HepG2 (cell line): ENCODE data around the gene PIP5K1C. TPM values are rescaled to one million over a fixed set of nuclear protein-coding genes. Genes with fewer than 3 reads are reported as not detected.

ENCODE experiments used
- EP300 ChIP-seq, 3 experiments: sonication (generic) in 1 of 3; formaldehyde crosslinking in 1 of 3; IDR thresholded peaks; 2 replicates each; pipeline versions ENCODE4 v1.5.1 to v1.6.1; 2011 to 2020; ENCODE audit warnings: low read depth in 2 of 3, low read length in 2 of 3, borderline replicate concordance in 1 of 3, improper control_type of control experiment in 1 of 3, mild to moderate bottlenecking in 1 of 3, missing genetic modification reagents in 1 of 3, moderate library complexity in 1 of 3
- MYNN ChIP-seq: sonication (generic); formaldehyde crosslinking; IDR thresholded peaks from 2 replicates; pipeline ENCODE4 v1.4.0; 2020; ENCODE audit warnings: mild to moderate bottlenecking, low read depth, missing genetic modification reagents
- NR2F2 ChIP-seq: IDR thresholded peaks from 2 replicates; pipeline ENCODE4 v1.6.1; 2012; ENCODE audit warnings: low read depth, inconsistent platforms, borderline replicate concordance
- SOX13 ChIP-seq, 3 experiments: fragments of 450-650 bp in 1 of 3; sonication (generic) in 1 of 3; formaldehyde crosslinking in 1 of 3; IDR thresholded peaks in 2 of 3; conservative IDR thresholded peaks in 1 of 3; 2 replicates each; pipeline versions ENCODE4 v1.5.0 to v1.6.1; 2016 to 2020; ENCODE audit warnings: antibody characterized with exemption in 1 of 3, mild to moderate bottlenecking in 1 of 3, missing compliant biosample characterization in 1 of 3, missing genetic modification reagents in 1 of 3, moderate library complexity in 1 of 3
- TOPORS ChIP-seq: sonication (generic); formaldehyde crosslinking; IDR thresholded peaks from 2 replicates; pipeline ENCODE4 v1.8.0; 2023; ENCODE audit warnings: mild to moderate bottlenecking, missing genetic modification reagents
- ZNF605 ChIP-seq: sonication (generic); formaldehyde crosslinking; IDR thresholded peaks from 2 replicates; pipeline ENCODE4 v1.8.0; 2022; ENCODE audit warnings: mild to moderate bottlenecking, missing genetic modification reagents
- polyA plus RNA-seq, 8 experiments: library from polyadenylated mRNA; depleted of rRNA in 3 of 8; stranded (reverse) in 7 of 8; unstranded in 1 of 8; fragments of >200 nt; fragmentation: Illumina TruSeq in 4 of 8; extraction: Trizol in 4 of 8; gene quantifications; 2 replicates each; pipeline versions ENCODE4 v1.2.1 to v1.2.3, GENCODE V29; 2011 to 2016; ENCODE audit warnings: low read depth in 4 of 8, missing spikeins in 1 of 8, mixed read lengths in 1 of 8; ENCODE audit not compliant: insufficient read depth in 1 of 8
- total RNA-seq, 5 experiments: library from RNA; depleted of rRNA; stranded (reverse); fragments of >200 nt; fragmentation: Illumina TruSeq; extraction: Trizol; gene quantifications; 2 replicates each; pipeline ENCODE4 v1.2.3, GENCODE V29; 2016; ENCODE audit warnings: low read depth in 1 of 5
- TF ChIP-seq, protein P1 (sequence below): sonication (generic); formaldehyde crosslinking; IDR thresholded peaks from 2 replicates; pipeline ENCODE4 v1.4.0; 2020; ENCODE audit warnings: missing genetic modification reagents, borderline replicate concordance
- TF ChIP-seq, protein P2 (sequence below): IDR thresholded peaks from 2 replicates; pipeline ENCODE4 v1.6.1; 2016; ENCODE audit warnings: low read depth, borderline replicate concordance
- TF ChIP-seq, protein P3 (sequence below): IDR thresholded peaks from 2 replicates; pipeline ENCODE4 v1.6.1; 2016; ENCODE audit warnings: low read depth
- TF ChIP-seq, protein P4 (sequence below): sonication (generic); formaldehyde crosslinking; conservative IDR thresholded peaks from 2 replicates; pipeline ENCODE4 v1.5.0; 2020; ENCODE audit warnings: missing genetic modification reagents
- TF ChIP-seq, protein P5 (sequence below): sonication (generic); formaldehyde crosslinking; conservative IDR thresholded peaks from 2 replicates; pipeline ENCODE4 v1.4.0; 2020; ENCODE audit warnings: mild to moderate bottlenecking, missing genetic modification reagents, moderate library complexity
- TF ChIP-seq, protein P6 (sequence below): IDR thresholded peaks from 2 replicates; pipeline ENCODE4 v1.6.1; 2018; ENCODE audit warnings: missing genetic modification reagents, mild to moderate bottlenecking, missing compliant biosample characterization

The PIP5K1C gene
- total and polyA plus RNA-seq, 2 of the 13 experiments (the other 11 are each of a cell fraction or from before 2014, with no cell fraction given), result 3.6 to 4.3 TPM

DNA sequence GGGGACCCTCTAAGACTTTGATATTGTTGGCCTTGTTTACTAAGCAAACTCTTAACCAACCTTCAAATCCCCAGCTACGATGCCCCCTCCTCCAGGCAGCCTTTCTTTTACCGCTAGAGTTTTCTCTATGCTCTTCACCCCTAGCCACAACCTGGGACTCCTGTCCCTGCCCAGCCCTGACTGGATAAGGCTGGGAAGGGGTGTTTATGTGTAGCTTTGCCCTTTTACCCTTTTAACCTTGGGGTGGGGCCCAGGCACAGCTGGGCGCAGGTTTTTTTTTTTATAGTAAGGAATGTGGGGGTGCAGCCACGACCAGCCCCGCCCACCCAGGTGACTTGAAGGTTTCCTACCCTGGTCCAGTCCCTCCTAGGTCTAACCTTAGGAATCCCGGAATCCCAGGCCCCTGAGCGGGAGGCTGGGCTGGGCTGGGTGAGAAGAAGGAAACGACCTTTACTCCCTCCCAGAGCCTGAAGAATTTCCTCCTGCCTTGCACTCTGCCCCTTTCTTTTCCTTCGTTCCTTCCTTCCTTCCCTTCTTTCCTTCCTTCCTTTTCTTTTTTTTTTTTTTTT is 20.2 kb upstream of the PIP5K1C start (continued):
- TF ChIP-seq SOX13 (IDR thresholded peaks at IDR 0.05), result no peak
- TF ChIP-seq SOX13 (CRISPR knock-in tag; conservative IDR thresholded peaks at IDR 0.05 in 1 of 2, IDR thresholded peaks at IDR 0.05 in 1 of 2), result 0 out of 4 replicates have a peak, but pooled peaks of 1 of the 2 experiments have one; percentile 15
- TF ChIP-seq, protein P1, sequence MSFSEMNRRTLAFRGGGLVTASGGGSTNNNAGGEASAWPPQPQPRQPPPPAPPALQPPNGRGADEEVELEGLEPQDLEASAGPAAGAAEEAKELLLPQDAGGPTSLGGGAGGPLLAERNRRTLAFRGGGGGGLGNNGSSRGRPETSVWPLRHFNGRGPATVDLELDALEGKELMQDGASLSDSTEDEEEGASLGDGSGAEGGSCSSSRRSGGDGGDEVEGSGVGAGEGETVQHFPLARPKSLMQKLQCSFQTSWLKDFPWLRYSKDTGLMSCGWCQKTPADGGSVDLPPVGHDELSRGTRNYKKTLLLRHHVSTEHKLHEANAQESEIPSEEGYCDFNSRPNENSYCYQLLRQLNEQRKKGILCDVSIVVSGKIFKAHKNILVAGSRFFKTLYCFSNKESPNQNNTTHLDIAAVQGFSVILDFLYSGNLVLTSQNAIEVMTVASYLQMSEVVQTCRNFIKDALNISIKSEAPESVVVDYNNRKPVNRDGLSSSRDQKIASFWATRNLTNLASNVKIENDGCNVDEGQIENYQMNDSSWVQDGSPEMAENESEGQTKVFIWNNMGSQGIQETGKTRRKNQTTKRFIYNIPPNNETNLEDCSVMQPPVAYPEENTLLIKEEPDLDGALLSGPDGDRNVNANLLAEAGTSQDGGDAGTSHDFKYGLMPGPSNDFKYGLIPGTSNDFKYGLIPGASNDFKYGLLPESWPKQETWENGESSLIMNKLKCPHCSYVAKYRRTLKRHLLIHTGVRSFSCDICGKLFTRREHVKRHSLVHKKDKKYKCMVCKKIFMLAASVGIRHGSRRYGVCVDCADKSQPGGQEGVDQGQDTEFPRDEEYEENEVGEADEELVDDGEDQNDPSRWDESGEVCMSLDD (CRISPR knock-in tag), result peak; percentile 63; the same call in 1 of the 2 replicates
- TF ChIP-seq, protein P2, sequence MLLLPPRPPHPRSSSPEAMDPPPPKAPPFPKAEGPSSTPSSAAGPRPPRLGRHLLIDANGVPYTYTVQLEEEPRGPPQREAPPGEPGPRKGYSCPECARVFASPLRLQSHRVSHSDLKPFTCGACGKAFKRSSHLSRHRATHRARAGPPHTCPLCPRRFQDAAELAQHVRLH (CRISPR knock-in tag), result no peak
- TF ChIP-seq ZNF605, result no peak
- TF ChIP-seq, protein P3, sequence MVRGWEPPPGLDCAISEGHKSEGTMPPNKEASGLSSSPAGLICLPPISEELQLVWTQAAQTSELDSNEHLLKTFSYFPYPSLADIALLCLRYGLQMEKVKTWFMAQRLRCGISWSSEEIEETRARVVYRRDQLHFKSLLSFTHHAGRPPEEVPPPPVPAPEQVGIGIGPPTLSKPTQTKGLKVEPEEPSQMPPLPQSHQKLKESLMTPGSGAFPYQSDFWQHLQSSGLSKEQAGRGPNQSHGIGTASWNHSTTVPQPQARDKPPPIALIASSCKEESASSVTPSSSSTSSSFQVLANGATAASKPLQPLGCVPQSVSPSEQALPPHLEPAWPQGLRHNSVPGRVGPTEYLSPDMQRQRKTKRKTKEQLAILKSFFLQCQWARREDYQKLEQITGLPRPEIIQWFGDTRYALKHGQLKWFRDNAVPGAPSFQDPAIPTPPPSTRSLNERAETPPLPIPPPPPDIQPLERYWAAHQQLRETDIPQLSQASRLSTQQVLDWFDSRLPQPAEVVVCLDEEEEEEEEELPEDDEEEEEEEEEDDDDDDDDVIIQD (CRISPR knock-in tag), result no peak
- peak; percentile 55; the same call in 1 of the 2 replicates for TF ChIP-seq NR2F2
- TF ChIP-seq EP300 (IDR thresholded peaks at IDR 0.05; ENCODE audit: low read depth in 2 of 2, low read length in 2 of 2), result peak in 1 of 2 experiments; percentile 15; a peak in 1 of 4 replicates
- TF ChIP-seq EP300 (CRISPR knock-in tag; IDR thresholded peaks at IDR 0.05; ENCODE audit: borderline replicate concordance), result no peak
- TF ChIP-seq, protein P4, sequence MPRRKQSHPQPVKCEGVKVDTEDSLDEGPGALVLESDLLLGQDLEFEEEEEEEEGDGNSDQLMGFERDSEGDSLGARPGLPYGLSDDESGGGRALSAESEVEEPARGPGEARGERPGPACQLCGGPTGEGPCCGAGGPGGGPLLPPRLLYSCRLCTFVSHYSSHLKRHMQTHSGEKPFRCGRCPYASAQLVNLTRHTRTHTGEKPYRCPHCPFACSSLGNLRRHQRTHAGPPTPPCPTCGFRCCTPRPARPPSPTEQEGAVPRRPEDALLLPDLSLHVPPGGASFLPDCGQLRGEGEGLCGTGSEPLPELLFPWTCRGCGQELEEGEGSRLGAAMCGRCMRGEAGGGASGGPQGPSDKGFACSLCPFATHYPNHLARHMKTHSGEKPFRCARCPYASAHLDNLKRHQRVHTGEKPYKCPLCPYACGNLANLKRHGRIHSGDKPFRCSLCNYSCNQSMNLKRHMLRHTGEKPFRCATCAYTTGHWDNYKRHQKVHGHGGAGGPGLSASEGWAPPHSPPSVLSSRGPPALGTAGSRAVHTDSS (CRISPR knock-in tag), result no peak
- TF ChIP-seq, protein P5, sequence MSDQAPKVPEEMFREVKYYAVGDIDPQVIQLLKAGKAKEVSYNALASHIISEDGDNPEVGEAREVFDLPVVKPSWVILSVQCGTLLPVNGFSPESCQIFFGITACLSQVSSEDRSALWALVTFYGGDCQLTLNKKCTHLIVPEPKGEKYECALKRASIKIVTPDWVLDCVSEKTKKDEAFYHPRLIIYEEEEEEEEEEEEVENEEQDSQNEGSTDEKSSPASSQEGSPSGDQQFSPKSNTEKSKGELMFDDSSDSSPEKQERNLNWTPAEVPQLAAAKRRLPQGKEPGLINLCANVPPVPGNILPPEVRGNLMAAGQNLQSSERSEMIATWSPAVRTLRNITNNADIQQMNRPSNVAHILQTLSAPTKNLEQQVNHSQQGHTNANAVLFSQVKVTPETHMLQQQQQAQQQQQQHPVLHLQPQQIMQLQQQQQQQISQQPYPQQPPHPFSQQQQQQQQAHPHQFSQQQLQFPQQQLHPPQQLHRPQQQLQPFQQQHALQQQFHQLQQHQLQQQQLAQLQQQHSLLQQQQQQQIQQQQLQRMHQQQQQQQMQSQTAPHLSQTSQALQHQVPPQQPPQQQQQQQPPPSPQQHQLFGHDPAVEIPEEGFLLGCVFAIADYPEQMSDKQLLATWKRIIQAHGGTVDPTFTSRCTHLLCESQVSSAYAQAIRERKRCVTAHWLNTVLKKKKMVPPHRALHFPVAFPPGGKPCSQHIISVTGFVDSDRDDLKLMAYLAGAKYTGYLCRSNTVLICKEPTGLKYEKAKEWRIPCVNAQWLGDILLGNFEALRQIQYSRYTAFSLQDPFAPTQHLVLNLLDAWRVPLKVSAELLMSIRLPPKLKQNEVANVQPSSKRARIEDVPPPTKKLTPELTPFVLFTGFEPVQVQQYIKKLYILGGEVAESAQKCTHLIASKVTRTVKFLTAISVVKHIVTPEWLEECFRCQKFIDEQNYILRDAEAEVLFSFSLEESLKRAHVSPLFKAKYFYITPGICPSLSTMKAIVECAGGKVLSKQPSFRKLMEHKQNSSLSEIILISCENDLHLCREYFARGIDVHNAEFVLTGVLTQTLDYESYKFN (CRISPR knock-in tag), result 0 out of 2 replicates have a peak, but pooled peaks have one; percentile 45
- no peak for TF ChIP-seq TOPORS (CRISPR knock-in tag)
- TF ChIP-seq MYNN (CRISPR knock-in tag), result no peak
- TF ChIP-seq, protein P6, sequence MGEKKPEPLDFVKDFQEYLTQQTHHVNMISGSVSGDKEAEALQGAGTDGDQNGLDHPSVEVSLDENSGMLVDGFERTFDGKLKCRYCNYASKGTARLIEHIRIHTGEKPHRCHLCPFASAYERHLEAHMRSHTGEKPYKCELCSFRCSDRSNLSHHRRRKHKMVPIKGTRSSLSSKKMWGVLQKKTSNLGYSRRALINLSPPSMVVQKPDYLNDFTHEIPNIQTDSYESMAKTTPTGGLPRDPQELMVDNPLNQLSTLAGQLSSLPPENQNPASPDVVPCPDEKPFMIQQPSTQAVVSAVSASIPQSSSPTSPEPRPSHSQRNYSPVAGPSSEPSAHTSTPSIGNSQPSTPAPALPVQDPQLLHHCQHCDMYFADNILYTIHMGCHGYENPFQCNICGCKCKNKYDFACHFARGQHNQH (CRISPR knock-in tag), result 0 out of 2 replicates have a peak, but pooled peaks have one; percentile 19
